ENCODE measurements around the gene GLCCI1.
"Not testable (repeated sequence)": the region's sequence is repeated elsewhere in the genome, so short reads cannot be mapped to it uniquely, and the experiment has no call there.

The GLCCI1 gene

GRCh38 chr7:8057566-8057965, 89.0 kb downstream of the GLCCI1 start:
- no peak for DNase-seq

- no peak for DNase-seq
Measured at GRCh38 chr7:8058322-8058721, 89.7 kb downstream of the GLCCI1 start.

- DNase-seq = no peak
Measured at GRCh38 chr7:8058852-8059251, 90.3 kb downstream of the GLCCI1 start.

GRCh38 chr7:8060241-8060640, 91.6 kb downstream of the GLCCI1 start:
- DNase-seq = no peak

- peak; percentile 24 for DNase-seq
Measured at GRCh38 chr7:8063300-8063699, 94.7 kb downstream of the GLCCI1 start.

- peak; percentile 37 for DNase-seq
Measured at GRCh38 chr7:8063706-8064297, 95.2 kb downstream of the GLCCI1 start.

- DNase-seq = no peak
Measured at GRCh38 chr7:8064828-8065227, 96.2 kb downstream of the GLCCI1 start.

GRCh38 chr7:8065356-8065813, 96.8 kb downstream of the GLCCI1 start:
- peak; percentile 99 for DNase-seq

GRCh38 chr7:8068892-8069686, 100.5 kb downstream of the GLCCI1 start:
- DNase-seq = no peak

GRCh38 chr7:8070451-8071180, 102.0 kb downstream of the GLCCI1 start:
- no peak for DNase-seq

GRCh38 chr7:8078418-8078817, 109.8 kb downstream of the GLCCI1 start:
- DNase-seq = no peak

- DNase-seq = no peak
Measured at GRCh38 chr7:8082762-8083161, 114.2 kb downstream of the GLCCI1 start.

- DNase-seq = no peak
Measured at GRCh38 chr7:8084836-8085235, 116.2 kb downstream of the GLCCI1 start.

- no peak for DNase-seq
Measured at GRCh38 chr7:8085420-8085819, 116.8 kb downstream of the GLCCI1 start.

GRCh38 chr7:8086239-8086638, 117.6 kb downstream of the GLCCI1 start:
- no peak for DNase-seq

GRCh38 chr7:8089036-8089780, 120.6 kb downstream of the GLCCI1 start:
- DNase-seq = no peak

GRCh38 chr7:8092140-8092539, 123.5 kb downstream of the GLCCI1 start:
- DNase-seq = no peak

GRCh38 chr7:8094164-8095140, 125.9 kb downstream of the GLCCI1 start:
- no peak for DNase-seq

GRCh38 chr7:8101292-8101691, 132.7 kb downstream of the GLCCI1 start:
- not testable (repeated sequence) for DNase-seq

- DNase-seq = no peak
Measured at GRCh38 chr7:8103282-8103681, 134.7 kb downstream of the GLCCI1 start.

GRCh38 chr7:8105449-8106095, 137.0 kb downstream of the GLCCI1 start:
- DNase-seq = no peak

Data from NCI-H226 (cell line).